ENCODE results near the gene TOPBP1. TPM values are rescaled to one million over a fixed set of nuclear protein-coding genes. Genes with fewer than 3 reads are reported as not detected.

The TOPBP1 gene
- total RNA-seq, 1 experiment from 2014 or later: 73.0 TPM

GRCh38 chr3:133611534-133611933 is 50.2 kb downstream of the TOPBP1 start:
- no peak for DNase-seq (ENCODE audit: low read depth)

DNA sequence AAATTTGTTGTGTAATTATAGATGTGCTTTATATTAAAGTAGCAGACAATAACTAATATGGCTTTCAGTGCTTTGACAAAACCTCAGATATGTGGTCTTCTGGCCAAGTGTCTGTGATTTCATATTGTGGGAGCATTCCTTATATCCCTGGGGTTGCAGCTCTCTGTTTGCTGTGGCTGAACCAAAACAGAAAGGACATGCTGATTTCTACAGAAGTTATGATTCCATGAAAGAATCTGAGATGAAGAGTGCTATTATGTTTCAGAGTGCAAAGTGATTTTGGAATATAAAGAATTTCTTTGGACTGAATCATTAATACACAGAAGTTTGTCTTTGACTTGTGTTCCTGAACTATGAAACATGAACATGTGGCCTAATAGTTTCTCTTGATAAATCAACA is 51.7 kb downstream of the TOPBP1 start:
- DNase-seq (ENCODE audit: low read depth): no peak

DNA sequence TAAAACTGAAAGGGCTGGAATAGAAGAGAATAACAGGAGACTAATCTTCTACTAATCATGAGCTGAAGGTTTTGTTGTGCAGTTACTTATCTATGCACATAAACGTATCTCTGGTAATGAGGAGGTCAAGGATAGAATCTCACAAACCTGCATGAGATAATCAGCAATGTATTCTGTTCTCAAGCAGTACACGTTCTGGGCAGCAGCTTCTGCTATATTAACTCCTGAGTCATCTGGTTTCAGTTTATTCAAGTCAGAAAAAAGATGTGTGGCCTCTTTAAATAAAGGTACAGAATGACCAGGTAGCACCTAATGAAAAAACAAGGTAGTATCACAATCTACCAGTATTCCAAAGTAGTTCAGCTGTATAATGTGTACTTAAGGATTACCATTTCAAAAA is 53.4 kb downstream of the TOPBP1 start:
- no peak for DNase-seq (ENCODE audit: low read depth)

GRCh38 chr3:133607816-133608215 is 53.9 kb downstream of the TOPBP1 start:
- DNase-seq (ENCODE audit: low read depth): no peak

- DNase-seq (ENCODE audit: low read depth): no peak
Observed at GRCh38 chr3:133606902-133607301, 54.8 kb downstream of the TOPBP1 start.

DNA sequence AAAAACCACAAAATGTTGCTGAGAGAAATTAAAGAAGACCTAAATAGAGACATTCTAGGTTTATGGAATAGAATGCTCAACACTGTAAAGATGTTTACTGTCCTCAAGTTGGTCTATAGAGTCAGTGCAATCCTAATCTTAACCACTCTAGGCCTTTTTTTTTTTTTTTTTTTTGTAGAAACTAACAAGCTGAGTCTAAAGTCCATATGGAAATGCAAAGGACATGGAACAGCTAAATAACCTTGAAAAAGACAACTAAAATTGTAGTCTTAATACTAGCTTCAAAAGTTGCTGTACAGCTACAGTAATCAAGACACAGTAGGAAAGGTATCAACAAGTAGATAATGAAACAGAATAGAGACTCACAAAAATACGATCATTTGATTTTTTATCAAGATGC is 55.4 kb downstream of the TOPBP1 start:
- no peak for DNase-seq (ENCODE audit: low read depth)

GRCh38 chr3:133600572-133601081 is 61.1 kb downstream of the TOPBP1 start:
- no peak for DNase-seq (ENCODE audit: low read depth)

- DNase-seq (ENCODE audit: low read depth): no peak
Observed at GRCh38 chr3:133599280-133599679, 62.5 kb downstream of the TOPBP1 start.

GRCh38 chr3:133598405-133598804 is 63.3 kb downstream of the TOPBP1 start:
- DNase-seq (ENCODE audit: low read depth): no peak

- peak; percentile 60 for DNase-seq (ENCODE audit: low read depth)
Observed at GRCh38 chr3:133595341-133595740, 66.4 kb downstream of the TOPBP1 start.

DNA sequence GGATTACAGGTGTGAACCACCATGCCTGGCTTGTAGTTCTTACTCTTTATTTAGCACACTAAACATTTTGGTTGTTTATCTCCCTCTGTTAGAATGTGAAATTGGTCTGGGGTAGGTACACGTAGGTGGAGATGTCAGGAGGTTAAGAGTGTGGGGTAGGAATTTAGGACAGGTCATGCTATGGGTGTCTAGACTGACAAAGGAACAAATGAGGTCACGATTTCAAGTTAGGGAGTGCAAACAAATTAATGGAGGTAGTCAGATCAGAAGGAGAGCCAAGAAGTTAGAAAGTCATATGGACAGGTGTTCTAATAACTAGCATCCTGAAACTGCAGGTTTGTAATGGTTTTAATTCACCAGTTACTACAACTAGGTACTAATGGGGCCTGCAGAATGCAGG is 68.5 kb downstream of the TOPBP1 start:
- no peak for DNase-seq (ENCODE audit: low read depth)

- no peak for DNase-seq (ENCODE audit: low read depth)
Observed at GRCh38 chr3:133592843-133593242, 68.9 kb downstream of the TOPBP1 start.

- peak; percentile 90 for DNase-seq (ENCODE audit: low read depth)
Observed at GRCh38 chr3:133591271-133591742, 70.4 kb downstream of the TOPBP1 start.

GRCh38 chr3:133589503-133589902 is 72.2 kb downstream of the TOPBP1 start:
- no peak for DNase-seq (ENCODE audit: low read depth)

GRCh38 chr3:133588784-133589465 is 72.8 kb downstream of the TOPBP1 start:
- DNase-seq (ENCODE audit: low read depth): no peak

DNA sequence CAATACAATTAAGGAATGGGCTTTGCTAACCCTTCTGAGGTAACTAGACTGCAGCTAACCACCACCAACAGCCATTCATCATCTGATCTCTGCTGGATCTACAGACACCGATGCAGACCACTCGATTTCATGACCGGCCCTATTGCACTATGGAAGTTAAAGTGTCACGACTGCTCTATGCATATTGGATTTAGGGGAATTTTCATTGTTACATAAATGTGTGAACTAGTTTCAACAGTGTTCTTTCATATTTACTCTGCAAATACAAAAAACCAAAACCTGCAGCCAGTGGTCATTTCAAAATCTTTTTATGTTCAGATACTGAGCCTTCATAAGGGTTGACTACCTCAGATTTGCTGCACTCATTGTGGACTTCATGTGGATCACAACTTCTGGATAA is 73.7 kb downstream of the TOPBP1 start:
- no peak for DNase-seq (ENCODE audit: low read depth)

GRCh38 chr3:133583396-133583795 is 78.3 kb downstream of the TOPBP1 start:
- no peak for DNase-seq (ENCODE audit: low read depth)

GRCh38 chr3:133578548-133579191 is 83.1 kb downstream of the TOPBP1 start:
- peak; percentile 77 for DNase-seq (ENCODE audit: low read depth)

DNA sequence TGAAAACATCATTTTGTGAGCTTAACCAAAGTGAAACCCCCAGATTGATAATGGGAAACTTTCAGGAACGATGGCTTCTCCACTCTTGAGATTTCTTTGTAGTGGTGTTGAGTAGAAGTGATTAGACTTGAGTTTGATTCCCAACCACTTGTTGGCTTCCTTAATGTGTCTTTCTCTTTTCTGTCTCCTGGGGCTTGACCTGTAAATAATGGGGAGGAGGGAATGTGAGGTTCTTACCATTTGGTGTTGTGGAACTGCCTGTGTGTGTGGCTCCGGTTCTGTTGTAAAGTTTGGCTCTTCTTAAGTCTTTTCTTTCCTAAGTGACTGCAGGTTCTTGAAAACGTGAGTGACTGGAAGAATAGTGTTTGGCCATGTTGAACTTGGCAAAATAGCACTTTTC is 85.6 kb downstream of the TOPBP1 start:
- DNase-seq (ENCODE audit: low read depth): no peak

DNA sequence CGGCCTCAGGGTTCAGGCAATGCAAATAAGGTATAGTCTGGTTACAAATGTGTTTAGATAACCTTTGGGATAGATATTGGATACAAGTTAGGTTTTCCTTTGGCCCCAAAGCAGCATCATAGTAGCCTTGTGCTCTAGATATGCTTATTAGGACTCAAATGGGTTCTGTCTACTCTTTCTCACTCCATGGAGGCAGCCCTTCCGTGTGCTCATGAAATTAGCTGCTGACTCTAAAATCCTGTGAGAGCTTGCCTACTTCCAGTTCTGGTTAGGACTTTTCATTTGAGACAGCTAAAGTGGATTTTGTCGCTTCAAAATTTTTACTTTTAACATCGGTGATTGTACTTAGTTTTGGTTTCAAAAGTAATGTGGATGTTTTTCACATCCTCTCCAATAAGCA is 86.7 kb downstream of the TOPBP1 start:
- no peak for DNase-seq (ENCODE audit: low read depth)

GRCh38 chr3:133574260-133574881 is 87.4 kb downstream of the TOPBP1 start:
- DNase-seq (ENCODE audit: low read depth): peak; percentile 74

GRCh38 chr3:133573629-133574194 is 88.0 kb downstream of the TOPBP1 start, which contains the start of gene CDV3:
Gene CDV3 (plus strand): TSS chr3:133573686. CDS start chr3:133574045, 359 bp downstream.
- DNase-seq (ENCODE audit: low read depth): no peak

Measured in HT1080 (cell line).